GM12874 (cell line): ENCODE results near the gene GABRG3.

Experiments used
- CTCF ChIP-seq: IDR thresholded peaks from 2 replicates; pipeline ENCODE4 v1.5.1; 2011; ENCODE audit warnings: low read depth, mild to moderate bottlenecking, control low read depth, low read length, moderate library complexity; ENCODE audit not compliant: insufficient read depth

Gene GABRG3

GRCh38 chr15:27541581-27541980 lies 570.6 kb downstream of the GABRG3 start:
- no peak for TF ChIP-seq CTCF

- TF ChIP-seq CTCF, result no peak
These were observed 574.7 kb downstream of the GABRG3 start for GRCh38 chr15:27545494-27546255.

GRCh38 chr15:27549746-27550145 lies 578.8 kb downstream of the GABRG3 start:
- no peak for TF ChIP-seq CTCF

GRCh38 chr15:27550635-27551034 lies 579.7 kb downstream of the GABRG3 start:
- no peak for TF ChIP-seq CTCF

GRCh38 chr15:27561816-27562215 lies 590.8 kb downstream of the GABRG3 start:
- no peak for TF ChIP-seq CTCF

GRCh38 chr15:27563765-27564370 lies 592.9 kb downstream of the GABRG3 start:
- TF ChIP-seq CTCF, result no peak

GRCh38 chr15:27564656-27565055 lies 593.7 kb downstream of the GABRG3 start:
- TF ChIP-seq CTCF, result no peak
